ENCODE data around the gene DENND5A. TPM values are rescaled to one million over a fixed set of nuclear protein-coding genes. Genes with fewer than 3 reads are reported as not detected.
"Not testable (repeated sequence)": the region's sequence is repeated elsewhere in the genome, so short reads cannot be mapped to it uniquely, and the experiment has no call there.

DENND5A gene
- total RNA-seq, 4 donors from 2014 or later: 18.9 to 117 (median 22.7) TPM

- Histone ChIP-seq H3K4me1 (no peaks in the 10 kb centered on the region), H3K27ac (no peak overlapping the region), H3K27me3 (no peaks in the 10 kb centered on the region), H3K36me3 (no peaks in the 10 kb centered on the region), H3K4me3 (no peak overlapping the region), H3K9me3 (no peaks in the 10 kb centered on the region)
- in situ Hi-C loops (cut with MboI; ENCODE audit: low pct_ligation_motif_present in 1 of 4, low pct_unique_long_range_greater_than_20kb in 1 of 4, low sequenced_read_pairs in 3 of 4): no loop called here
- WGBS, 2 donors (ENCODE audit: low coverage in 1 of 2): 80 to 93% methylated on average over 2 to 3 of the region's 3 CpGs
- intact Hi-C loops (cut with DNase I; ENCODE audit: low total_unique reads): no loop called here
- no peak for TF ChIP-seq CTCF (IDR thresholded peaks at IDR 0.05)
- TF ChIP-seq POLR2A (IDR thresholded peaks at IDR 0.05): no peak
- no peak for TF ChIP-seq EP300 (IDR thresholded peaks at IDR 0.05; ENCODE audit: low read depth)
- no peak for TF ChIP-seq POLR2AphosphoS5 (IDR thresholded peaks at IDR 0.05)
- no peak for DNase-seq
These were observed 63.6 kb downstream of the DENND5A start for GRCh38 chr11:9201372-9202162.

GRCh38 chr11:9200471-9200870 lies 64.7 kb downstream of the DENND5A start:
- no peaks in the 10 kb centered on the region for H3K9me3 ChIP-seq
- no peaks in the 10 kb centered on the region for H3K27me3 ChIP-seq
- intact Hi-C loops (cut with DNase I; ENCODE audit: low total_unique reads) (no loop called here), in situ Hi-C loops (cut with MboI; ENCODE audit: low pct_ligation_motif_present in 1 of 4, low pct_unique_long_range_greater_than_20kb in 1 of 4, low sequenced_read_pairs in 3 of 4) (no loop called here)
- no peak for DNase-seq
- no peaks in the 10 kb centered on the region for H3K36me3 ChIP-seq
- no peak overlapping the region for H3K27ac ChIP-seq
- no peaks in the 10 kb centered on the region for H3K4me1 ChIP-seq
- H3K4me3 ChIP-seq: no peak overlapping the region
- WGBS, 2 donors (ENCODE audit: low coverage in 1 of 2): 90 to 95% methylated on average over 2 of the region's 2 CpGs
- TF ChIP-seq POLR2AphosphoS5 (IDR thresholded peaks at IDR 0.05) (no peak), POLR2A (IDR thresholded peaks at IDR 0.05) (no peak), CTCF (IDR thresholded peaks at IDR 0.05) (no peak), EP300 (IDR thresholded peaks at IDR 0.05; ENCODE audit: low read depth) (no peak)

GRCh38 chr11:9193316-9193715 lies 71.8 kb downstream of the DENND5A start:
- H3K27ac ChIP-seq: no peak overlapping the region
- H3K4me1 ChIP-seq: no peaks in the 10 kb centered on the region
- H3K9me3 ChIP-seq: no peaks in the 10 kb centered on the region
- no peak overlapping the region for H3K4me3 ChIP-seq
- no peaks in the 10 kb centered on the region for H3K36me3 ChIP-seq
- WGBS, 2 donors (ENCODE audit: low coverage in 1 of 2): 80 to 96% methylated on average over 1 to 3 of the region's 3 CpGs
- DNase-seq: no peak
- intact Hi-C loops (cut with DNase I; ENCODE audit: low total_unique reads): no loop called here
- in situ Hi-C loops (cut with MboI; ENCODE audit: low pct_ligation_motif_present in 1 of 4, low pct_unique_long_range_greater_than_20kb in 1 of 4, low sequenced_read_pairs in 3 of 4): no loop called here
- no peaks in the 10 kb centered on the region for H3K27me3 ChIP-seq
- no peak for TF ChIP-seq CTCF (IDR thresholded peaks at IDR 0.05)
- no peak for TF ChIP-seq EP300 (IDR thresholded peaks at IDR 0.05; ENCODE audit: low read depth)
- TF ChIP-seq POLR2A (IDR thresholded peaks at IDR 0.05): no peak
- no peak for TF ChIP-seq POLR2AphosphoS5 (IDR thresholded peaks at IDR 0.05)

- in situ Hi-C loops (cut with MboI; ENCODE audit: low pct_ligation_motif_present in 1 of 4, low pct_unique_long_range_greater_than_20kb in 1 of 4, low sequenced_read_pairs in 3 of 4) (no loop called here), intact Hi-C loops (cut with DNase I; ENCODE audit: low total_unique reads) (no loop called here)
- Histone ChIP-seq H3K27ac (no peak overlapping the region), H3K27me3 (no peaks in the 10 kb centered on the region), H3K4me3 (no peak overlapping the region), H3K36me3 (no peaks in the 10 kb centered on the region), H3K9me3 (no peaks in the 10 kb centered on the region), H3K4me1 (no peaks in the 10 kb centered on the region)
- TF ChIP-seq CTCF (IDR thresholded peaks at IDR 0.05): no peak
- no peak for TF ChIP-seq POLR2AphosphoS5 (IDR thresholded peaks at IDR 0.05)
- TF ChIP-seq EP300 (IDR thresholded peaks at IDR 0.05; ENCODE audit: low read depth): no peak
- no peak for TF ChIP-seq POLR2A (IDR thresholded peaks at IDR 0.05)
- WGBS, 2 donors (ENCODE audit: low coverage in 1 of 2): 92 to 100% methylated on average over 1 to 3 of the region's 3 CpGs
- no peak for DNase-seq
These were observed 72.6 kb downstream of the DENND5A start for GRCh38 chr11:9192561-9192960.

- H3K27me3 ChIP-seq; H3K36me3 ChIP-seq; intact Hi-C loops (cut with DNase I; ENCODE audit: low total_unique reads); in situ Hi-C loops (cut with MboI; ENCODE audit: low pct_ligation_motif_present in 1 of 4, low pct_unique_long_range_greater_than_20kb in 1 of 4, low sequenced_read_pairs in 3 of 4); H3K27ac ChIP-seq; H3K9me3 ChIP-seq; DNase-seq; H3K4me3 ChIP-seq; H3K4me1 ChIP-seq: not testable (repeated sequence)
- 95 to 96% methylated on average over 4 to 5 of the region's 5 CpGs for WGBS, 2 donors (ENCODE audit: low coverage in 1 of 2)
These were observed 74.7 kb downstream of the DENND5A start for GRCh38 chr11:9190326-9191016.

- in situ Hi-C loops (cut with MboI; ENCODE audit: low pct_ligation_motif_present in 1 of 4, low pct_unique_long_range_greater_than_20kb in 1 of 4, low sequenced_read_pairs in 3 of 4); H3K27me3 ChIP-seq; H3K4me1 ChIP-seq; H3K4me3 ChIP-seq; DNase-seq; H3K36me3 ChIP-seq; H3K9me3 ChIP-seq; intact Hi-C loops (cut with DNase I; ENCODE audit: low total_unique reads); H3K27ac ChIP-seq: not testable (repeated sequence)
- 97 to 100% methylated on average over 1 to 3 of the region's 3 CpGs for WGBS, 2 donors (ENCODE audit: low coverage in 1 of 2)
These were observed 76.3 kb downstream of the DENND5A start for GRCh38 chr11:9188860-9189259.
